ENCODE results near the gene GLOD4. TPM values are rescaled to one million over a fixed set of nuclear protein-coding genes. Genes with fewer than 3 reads are reported as not detected.
A peak's percentile ranks its signal among the peaks of the same experiment; 100 is the strongest.
"Not testable (repeated sequence)": the region's sequence is repeated elsewhere in the genome, so short reads cannot be mapped to it uniquely, and the experiment has no call there.

GLOD4 gene
- total and polyA plus RNA-seq, 2 of the 4 experiments (the other 2 are of a cell fraction), result 26.3 to 36.7 TPM

- CTCF ChIA-PET, result not testable (repeated sequence)
- in situ Hi-C loops (cut with MboI; ENCODE audit: low sequenced_read_pairs), result loop anchor here (5.0 kb wide), 1 partner anchor 192 kb away; no protein-coding TSS in a partner anchor
Observed at GRCh38 chr17:789931-790873, 8.1 kb upstream of the GLOD4 start.

More at GRCh38 chr17:789931-790873, 8.1 kb upstream of the GLOD4 start:
- Histone ChIP-seq H4K8ac (ENCODE audit: low read depth in 2 of 2, low read length in 2 of 2) (peak overlapping the region in 1 of 2 experiments; percentile 35; a peak in 1 of 4 replicates), H3K4me1 (ENCODE audit: control insufficient read depth, insufficient read depth, low read length) (peaks cover 11% of the 10 kb centered on the region; the same call in 1 of the 2 replicates), H3K4ac (ENCODE audit: low read depth, low read length) (0 out of 2 replicates have a peak overlapping the region, but pooled peaks have one; percentile 35), H3K79me1 (ENCODE audit: low read depth in 1 of 2, low read length in 2 of 2) (peaks cover 19 to 45% of the 10 kb centered on the region in 2 experiments), H3K36me3 (ENCODE audit: control insufficient read depth, insufficient read depth, low read length) (peaks cover 27% of the 10 kb centered on the region), H4K20me1 (ENCODE audit: insufficient read depth, low read length) (peaks cover 15% of the 10 kb centered on the region), H3K23ac (ENCODE audit: low read depth, low read length) (0 out of 2 replicates have a peak overlapping the region, but pooled peaks have one; percentile 16)
- H2AFZ ChIP-seq (replicated peaks; ENCODE audit: low read length, poor library complexity); H3K14ac ChIP-seq (replicated peaks; ENCODE audit: low read depth, low read length); H3K27me3 ChIP-seq (ENCODE audit: control insufficient read depth, insufficient read depth, low read length); H3K18ac ChIP-seq (ENCODE audit: low read depth, low read length); H3K4me3 ChIP-seq (ENCODE audit: insufficient read depth, low read depth, low read length); H2BK120ac ChIP-seq (ENCODE audit: low read depth, low read length); H2BK5ac ChIP-seq (ENCODE audit: low read depth, low read length, poor library complexity, severe bottlenecking); H3K9me3 ChIP-seq (ENCODE audit: control insufficient read depth, insufficient read depth, low read length); H2BK15ac ChIP-seq (ENCODE audit: low read depth, low read length); H2BK20ac ChIP-seq (ENCODE audit: low read depth, low read length); H4K91ac ChIP-seq (ENCODE audit: insufficient read depth, low read depth, low read length); H3K9me1 ChIP-seq (ENCODE audit: insufficient read depth, low read length); H3K9ac ChIP-seq (ENCODE audit: low read depth, low read length); H3K4me2 ChIP-seq (ENCODE audit: low read depth, low read length); POLR2A ChIA-PET (ENCODE audit: unreplicated experiment); H3K27ac ChIP-seq (ENCODE audit: insufficient read depth, low read length); H4K5ac ChIP-seq (ENCODE audit: low read depth, low read length); H2AK5ac ChIP-seq (ENCODE audit: low read depth, low read length); BruUV-seq (replicated peaks); H3K56ac ChIP-seq (ENCODE audit: extremely low read depth, insufficient read depth, low read length); H2AK9ac ChIP-seq (replicated peaks; ENCODE audit: low read depth, low read length, poor library complexity): not testable (repeated sequence)
- TF ChIP-seq CEBPB (IDR thresholded peaks at IDR 0.05; ENCODE audit: low read depth, low read length), result peak; percentile 25; the same call in 1 of the 2 replicates
- 49% methylated on average over 10 of the region's 38 CpGs; no CpG with 5 or more reads in 1 of the 2 experiments for WGBS, 2 experiments (ENCODE audit: extremely low coverage in 2 of 2, insufficient read length in 1 of 2)
- dilution Hi-C loops (cut with HindIII; ENCODE audit: low sequenced_read_pairs, unreplicated experiment) (loop anchor here (25.0 kb wide), 1 partner anchor 197 kb away; the partner anchor contains the start of genes NXN and TIMM22), intact Hi-C loops (cut with micrococcal nuclease) (loop anchor here (10.0 kb wide), 1 partner anchor 115 kb away; no protein-coding TSS in a partner anchor)
- DNase-seq (peak; percentile 23), ATAC-seq (ENCODE audit: low read depth) (peak; percentile 34)

Measured in IMR-90 (cell line).